HG02970 (cell line): Measurements from ENCODE around the gene RASA3.
"Not testable (repeated sequence)": the region's sequence is repeated elsewhere in the genome, so short reads cannot be mapped to it uniquely, and the experiment has no call there.

Experiments used
- ATAC-seq: cut with Tn5 transposase; IDR thresholded peaks from one replicate; pipeline ENCODE4 v1.9.1; 2021; ENCODE audit warnings: mild to moderate bottlenecking, moderate library complexity, moderate number of reproducible peaks; ENCODE audit not compliant: unreplicated experiment, low FRiP score

Gene RASA3

GRCh38 chr13:114128624-114129522, 3.5 kb downstream of the RASA3 start:
- ATAC-seq, result peak; percentile 55

- ATAC-seq, result no peak
Measured at GRCh38 chr13:114128348-114128623, 4.1 kb downstream of the RASA3 start.

- no peak for ATAC-seq
Measured at GRCh38 chr13:114127473-114128347, 4.7 kb downstream of the RASA3 start.

- no peak for ATAC-seq
Measured at GRCh38 chr13:114126789-114127472, 5.5 kb downstream of the RASA3 start.

GRCh38 chr13:114126086-114126485, 6.3 kb downstream of the RASA3 start:
- not testable (repeated sequence) for ATAC-seq

- ATAC-seq, result no peak
Measured at GRCh38 chr13:114125589-114125988, 6.8 kb downstream of the RASA3 start.

- ATAC-seq, result no peak
Measured at GRCh38 chr13:114124921-114125320, 7.5 kb downstream of the RASA3 start.

- no peak for ATAC-seq
Measured at GRCh38 chr13:114124431-114124830, 8.0 kb downstream of the RASA3 start.

- ATAC-seq, result no peak
Measured at GRCh38 chr13:114123876-114124275, 8.5 kb downstream of the RASA3 start.

- no peak for ATAC-seq
Measured at GRCh38 chr13:114123448-114123847, 9.0 kb downstream of the RASA3 start.

- ATAC-seq, result no peak
Measured at GRCh38 chr13:114122591-114123211, 9.7 kb downstream of the RASA3 start.

- no peak for ATAC-seq
Measured at GRCh38 chr13:114122127-114122511, 10.3 kb downstream of the RASA3 start.

- no peak for ATAC-seq
Measured at GRCh38 chr13:114121496-114122126, 10.8 kb downstream of the RASA3 start.

GRCh38 chr13:114121031-114121430, 11.4 kb downstream of the RASA3 start:
- ATAC-seq, result no peak

- ATAC-seq, result no peak
Measured at GRCh38 chr13:114120591-114121011, 11.8 kb downstream of the RASA3 start.

- no peak for ATAC-seq
Measured at GRCh38 chr13:114119196-114119595, 13.2 kb downstream of the RASA3 start.

- no peak for ATAC-seq
Measured at GRCh38 chr13:114118511-114119123, 13.8 kb downstream of the RASA3 start.

GRCh38 chr13:114118086-114118485, 14.3 kb downstream of the RASA3 start:
- no peak for ATAC-seq

GRCh38 chr13:114117341-114117874, 15.0 kb downstream of the RASA3 start:
- ATAC-seq, result not testable (repeated sequence)
